ELF-1 (cell line): ENCODE results near the gene ARFIP2.

Experiments
- DNase-seq: peaks from one replicate; pipeline ENCODE4 v3.0.0-alpha.2; 2016; ENCODE audit warnings: low read depth, low spot score

ARFIP2 gene

GRCh38 chr11:6482441-6482840, 1.3 kb upstream of the ARFIP2 start:
- no peak for DNase-seq

GRCh38 chr11:6481924-6482275, 769 bp upstream of the ARFIP2 start:
- DNase-seq = no peak

- no peak for DNase-seq
Measured at GRCh38 chr11:6480299-6480914, 724 bp downstream of the ARFIP2 start.

GRCh38 chr11:6476571-6476970, 4.6 kb downstream of the ARFIP2 start:
- DNase-seq = peak; percentile 6

GRCh38 chr11:6475936-6476335, 5.2 kb downstream of the ARFIP2 start:
- DNase-seq = peak; percentile 30

GRCh38 chr11:6474806-6475500, 6.2 kb downstream of the ARFIP2 start:
- DNase-seq = peak; percentile 27

GRCh38 chr11:6474413-6474792, 6.7 kb downstream of the ARFIP2 start:
- no peak for DNase-seq

- peak; percentile 90 for DNase-seq
Measured at GRCh38 chr11:6473451-6474412, 7.4 kb downstream of the ARFIP2 start, which contains the start of gene TRIM3. Gene TRIM3 (minus strand): TSS chr11:6473941. CDS start chr11:6465695, 8,246 bp downstream.

- no peak for DNase-seq
Measured at GRCh38 chr11:6472934-6473333, 8.2 kb downstream of the ARFIP2 start.

- DNase-seq = no peak
Measured at GRCh38 chr11:6469599-6469998, 11.5 kb downstream of the ARFIP2 start.

- DNase-seq = peak; percentile 98
Measured at GRCh38 chr11:6468712-6469495, 12.2 kb downstream of the ARFIP2 start.

- no peak for DNase-seq
Measured at GRCh38 chr11:6459099-6459450, 22.1 kb downstream of the ARFIP2 start.

GRCh38 chr11:6458352-6459098, 22.6 kb downstream of the ARFIP2 start:
- no peak for DNase-seq

- no peak for DNase-seq
Measured at GRCh38 chr11:6457581-6458320, 23.4 kb downstream of the ARFIP2 start.

GRCh38 chr11:6456361-6457073, 24.6 kb downstream of the ARFIP2 start:
- no peak for DNase-seq

- DNase-seq = no peak
Measured at GRCh38 chr11:6455070-6455469, 26.1 kb downstream of the ARFIP2 start.

GRCh38 chr11:6453152-6453551, 28.0 kb downstream of the ARFIP2 start:
- no peak for DNase-seq

GRCh38 chr11:6452219-6452618, 28.9 kb downstream of the ARFIP2 start:
- DNase-seq = no peak

GRCh38 chr11:6448574-6448973, 32.6 kb downstream of the ARFIP2 start:
- no peak for DNase-seq
